HG03159 (cell line): ENCODE data around the gene PIGT.
A peak's percentile ranks its signal among the peaks of the same experiment; 100 is the strongest.

Experiments
- ATAC-seq: cut with Tn5 transposase; IDR thresholded peaks from one replicate; pipeline ENCODE4 v1.9.1; 2021; ENCODE audit warnings: mild to moderate bottlenecking, moderate library complexity; ENCODE audit not compliant: unreplicated experiment

PIGT gene

GRCh38 chr20:45427236-45428149 lies 11.6 kb downstream of the PIGT start:
- no peak for ATAC-seq

GRCh38 chr20:45429618-45430017 lies 13.7 kb downstream of the PIGT start:
- ATAC-seq, result no peak

GRCh38 chr20:45432294-45432693 lies 16.4 kb downstream of the PIGT start:
- peak; percentile 60 for ATAC-seq

- ATAC-seq, result no peak
Observed at GRCh38 chr20:45433316-45433715, 17.4 kb downstream of the PIGT start.

- ATAC-seq, result no peak
Observed at GRCh38 chr20:45433976-45434375, 18.0 kb downstream of the PIGT start.

GRCh38 chr20:45436732-45437485 lies 21.0 kb downstream of the PIGT start:
- peak; percentile 79 for ATAC-seq

- ATAC-seq, result no peak
Observed at GRCh38 chr20:45440424-45440823, 24.5 kb downstream of the PIGT start.

- ATAC-seq, result no peak
Observed at GRCh38 chr20:45440891-45441685, 25.1 kb downstream of the PIGT start.

GRCh38 chr20:45441746-45442145 lies 25.8 kb downstream of the PIGT start:
- no peak for ATAC-seq

- ATAC-seq, result no peak
Observed at GRCh38 chr20:45444050-45444449, 28.1 kb downstream of the PIGT start.

- ATAC-seq, result peak; percentile 56
Observed at GRCh38 chr20:45445805-45446562, 30.0 kb downstream of the PIGT start.

GRCh38 chr20:45448270-45448669 lies 32.3 kb downstream of the PIGT start:
- ATAC-seq, result no peak

- no peak for ATAC-seq
Observed at GRCh38 chr20:45449528-45449927, 33.6 kb downstream of the PIGT start.

- ATAC-seq, result no peak
Observed at GRCh38 chr20:45450097-45450818, 34.3 kb downstream of the PIGT start.

- ATAC-seq, result no peak
Observed at GRCh38 chr20:45452238-45452637, 36.3 kb downstream of the PIGT start.

GRCh38 chr20:45452772-45453691 lies 37.1 kb downstream of the PIGT start:
- no peak for ATAC-seq

- no peak for ATAC-seq
Observed at GRCh38 chr20:45456632-45457031, 40.7 kb downstream of the PIGT start.

- no peak for ATAC-seq
Observed at GRCh38 chr20:45459606-45460005, 43.7 kb downstream of the PIGT start.

- ATAC-seq, result no peak
Observed at GRCh38 chr20:45461225-45461624, 45.3 kb downstream of the PIGT start.
